CD4-positive, alpha-beta T cell (primary cell): ENCODE results near the gene WFIKKN1. TPM values are rescaled to one million over a fixed set of nuclear protein-coding genes. Genes with fewer than 3 reads are reported as not detected.

Source experiments
- ATAC-seq: fragments of 200-7000 bp; cut with Tn5 transposase; one replicate; pipeline ENCODE4 v1.10.0; 2022; ENCODE audit warnings: mild to moderate bottlenecking; ENCODE audit not compliant: poor library complexity
- CTCF ChIA-PET: fragments of 350-600 bp; sonication (Branson Sonifier 250); formaldehyde crosslinking; loops from one replicate; lab custom pipeline; 2021; ENCODE audit warnings: antibody characterized with exemption, inconsistent platforms; lab: Charles Lee
- POLR2A ChIA-PET: fragments of 350-600 bp; sonication (Branson Sonifier 250); formaldehyde crosslinking; loops from one replicate; lab custom pipeline; 2021; ENCODE audit warnings: antibody characterized with exemption, inconsistent platforms; lab: Charles Lee
- DNase-seq, 14 experiments: peaks; one replicate each; pipeline ENCODE4 v3.0.0-alpha.2; 2013 to 2020; ENCODE audit warnings: mixed read lengths in 2 of 14
- H3K27ac ChIP-seq, 2 donors: one replicate each; pipeline versions ENCODE4 v1.5.1 to v1.7.0; 2013; ENCODE audit warnings: low read length in 2 of 2, low read depth in 1 of 2, mild to moderate bottlenecking in 1 of 2
- H3K27me3 ChIP-seq, 2 experiments: 1 replicate in 1 of 2; 2 replicates in 1 of 2; pipeline versions ENCODE4 v1.6.1 to v1.7.0; 2013; ENCODE audit warnings: low read length in 2 of 2, control low read depth in 1 of 2, mild to moderate bottlenecking in 1 of 2, moderate library complexity in 1 of 2; ENCODE audit not compliant: insufficient read depth in 2 of 2, control insufficient read depth in 1 of 2
- H3K36me3 ChIP-seq: one replicate; pipeline ENCODE4 v1.6.1; 2013; ENCODE audit warnings: low read length, control low read depth; ENCODE audit not compliant: insufficient read depth
- H3K4me1 ChIP-seq: one replicate; pipeline ENCODE4 v1.6.1; 2013; ENCODE audit warnings: low read length, control low read depth; ENCODE audit not compliant: insufficient read depth
- H3K4me3 ChIP-seq: one replicate; pipeline ENCODE4 v1.5.1; 2013; ENCODE audit warnings: mild to moderate bottlenecking, low read length, moderate library complexity
- H3K9me3 ChIP-seq, 2 experiments: 1 replicate in 1 of 2; 2 replicates in 1 of 2; pipeline versions ENCODE4 v1.6.1 to v1.7.0; 2013; ENCODE audit warnings: low read length in 2 of 2, mild to moderate bottlenecking in 2 of 2, control low read depth in 1 of 2, moderate library complexity in 1 of 2; ENCODE audit not compliant: control insufficient read depth in 1 of 2, insufficient read depth in 1 of 2
- H3K27ac Mint-ChIP-seq: one replicate; pipeline ENCODE4 v1.8.0; 2020; ENCODE audit warnings: mixed read lengths
- H3K27me3 Mint-ChIP-seq: one replicate; pipeline ENCODE4 v1.8.0; 2021; ENCODE audit warnings: mixed read lengths
- H3K36me3 Mint-ChIP-seq: one replicate; pipeline ENCODE4 v1.8.0; 2021; ENCODE audit warnings: low read depth, mixed read lengths
- H3K4me1 Mint-ChIP-seq: one replicate; pipeline ENCODE4 v1.8.0; 2021; ENCODE audit warnings: low read depth, mixed read lengths
- H3K4me3 Mint-ChIP-seq: one replicate; pipeline ENCODE4 v1.8.0; 2020; ENCODE audit warnings: mild to moderate bottlenecking, mixed read lengths
- H3K9me3 Mint-ChIP-seq: one replicate; pipeline ENCODE4 v1.8.0; 2020; ENCODE audit warnings: mixed read lengths
- CTCF ChIP-seq: fragments of 200-600 bp; IDR thresholded peaks from one replicate; pipeline ENCODE4 v1.8.0; 2022; ENCODE audit warnings: antibody characterized with exemption, mild to moderate bottlenecking
- intact Hi-C, 2 experiments: fragments of 100-400 bp; cut with DNase I in 1 of 2; cut with micrococcal nuclease in 1 of 2; formaldehyde crosslinking; loops; one replicate each; pipeline versions ENCODE4 v1.15.1 to v1.9.0; 2023 to 2025; cut with DNase I, micrococcal nuclease
- total RNA-seq, 174 experiments: library from RNA in 2 of 174; stranded (reverse) in 2 of 174; gene quantifications; one replicate each; pipeline ENCODE4 v1.2.3 and lab custom pipeline; 2021 to 2026

Gene WFIKKN1
- total RNA-seq, 2 experiments from 2014 or later: 0.64 to 0.99 TPM

GRCh38 chr16:676913-677312, 46.1 kb downstream of the WFIKKN1 start:
- DNase-seq (peak in 9 of 14 experiments; percentile 31 to 69 (median 48)), ATAC-seq (no peak)
- Histone ChIP-seq H3K4me1 (peaks cover 50% of the 10 kb centered on the region), H3K27ac (no peak overlapping the region), H3K36me3 (peaks cover 19% of the 10 kb centered on the region), H3K27me3 (peaks cover 8 to 12% of the 10 kb centered on the region in 2 experiments), H3K4me3 (no peak overlapping the region), H3K9me3 (no peaks in the 10 kb centered on the region)
- Mint-ChIP-seq H3K9me3 (no peaks in the 10 kb centered on the region), H3K4me1 (peaks cover 21% of the 10 kb centered on the region), H3K27ac (peak overlapping the region; percentile 74), H3K27me3 (no peaks in the 10 kb centered on the region), H3K4me3 (peak overlapping the region; percentile 56), H3K36me3 (peaks cover 20% of the 10 kb centered on the region)
- TF ChIP-seq CTCF: no peak
- ChIA-PET CTCF (no interaction called here), POLR2A (interaction anchor here (1.4 kb wide), 1 partner anchor 13 kb away, joined by 4 read pairs; no protein-coding TSS in a partner anchor)
- intact Hi-C loops: no loop called here

DNA sequence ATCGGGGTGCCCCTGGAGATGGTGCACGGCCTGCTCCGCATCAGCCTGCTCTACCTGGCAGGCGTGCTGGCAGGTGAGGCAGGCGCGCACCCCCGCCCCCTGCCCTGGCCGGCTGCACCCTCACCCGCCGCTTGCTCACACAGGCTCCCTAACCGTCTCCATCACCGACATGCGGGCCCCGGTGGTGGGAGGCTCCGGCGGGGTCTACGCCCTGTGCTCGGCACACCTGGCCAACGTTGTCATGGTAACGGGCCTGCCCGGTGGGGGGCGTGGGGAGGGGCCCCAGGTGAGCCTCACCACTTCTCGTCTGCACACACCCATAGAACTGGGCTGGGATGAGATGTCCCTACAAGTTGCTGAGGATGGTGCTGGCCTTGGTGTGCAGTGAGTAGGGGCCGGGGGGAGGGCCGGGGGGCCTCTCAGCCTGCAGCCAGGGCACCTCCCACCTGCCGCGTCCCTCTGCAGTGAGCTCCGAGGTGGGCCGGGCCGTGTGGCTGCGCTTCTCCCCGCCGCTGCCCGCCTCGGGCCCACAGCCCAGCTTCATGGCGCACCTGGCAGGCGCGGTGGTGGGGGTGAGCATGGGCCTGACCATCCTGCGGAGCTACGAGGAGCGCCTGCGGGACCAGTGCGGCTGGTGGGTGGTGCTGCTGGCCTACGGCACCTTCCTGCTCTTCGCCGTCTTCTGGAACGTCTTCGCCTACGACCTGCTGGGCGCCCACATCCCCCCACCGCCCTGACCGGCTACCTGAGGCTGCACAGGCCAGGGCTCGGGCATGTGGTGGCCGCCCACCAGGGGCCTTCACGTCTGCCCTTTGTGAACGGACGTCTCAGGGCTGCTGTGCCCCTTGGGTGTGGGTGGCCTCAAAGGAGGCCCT, 46.8 kb downstream of the WFIKKN1 start:
- H3K4me1 ChIP-seq: peaks cover 56% of the 10 kb centered on the region
- Mint-ChIP-seq H3K27ac (peak overlapping the region; percentile 74), H3K27me3 (no peaks in the 10 kb centered on the region), H3K4me3 (peak overlapping the region; percentile 56), H3K9me3 (no peaks in the 10 kb centered on the region), H3K36me3 (peaks cover 23% of the 10 kb centered on the region), H3K4me1 (peaks cover 23% of the 10 kb centered on the region)
- no peak overlapping the region for H3K27ac ChIP-seq
- H3K36me3 ChIP-seq: peaks cover 19% of the 10 kb centered on the region
- no peak for TF ChIP-seq CTCF
- H3K27me3 ChIP-seq: peaks cover 8 to 12% of the 10 kb centered on the region in 2 experiments
- intact Hi-C loops: no loop called here
- no peaks in the 10 kb centered on the region for H3K9me3 ChIP-seq
- H3K4me3 ChIP-seq: no peak overlapping the region
- ChIA-PET POLR2A (interaction anchor here (1.4 to 4.8 kb wide), 2 partner anchors 12 to 17 kb away, joined by 4 to 55 read pairs; no protein-coding TSS in a partner anchor), CTCF (no interaction called here)
- DNase-seq (no peak), ATAC-seq (no peak)

GRCh38 chr16:678209-678857, 47.5 kb downstream of the WFIKKN1 start:
- CTCF ChIA-PET: interaction anchor here (1.2 kb wide), 1 partner anchor 10 kb away, joined by 3 read pairs; the partner anchor contains the start of gene RHOT2
- Histone ChIP-seq H3K4me3 (no peak overlapping the region), H3K4me1 (peaks cover 64% of the 10 kb centered on the region), H3K27me3 (peaks cover 8 to 12% of the 10 kb centered on the region in 2 experiments), H3K36me3 (peaks cover 18% of the 10 kb centered on the region), H3K27ac (no peak overlapping the region), H3K9me3 (no peaks in the 10 kb centered on the region)
- ATAC-seq (no peak), DNase-seq (no peak)
- no peaks in the 10 kb centered on the region for H3K9me3 Mint-ChIP-seq
- peaks cover 26% of the 10 kb centered on the region for H3K4me1 Mint-ChIP-seq
- POLR2A ChIA-PET: interaction anchor here (1.3 to 4.8 kb wide), 4 partner anchors 10 to 42 kb away, joined by 3 to 55 read pairs (median 21); partner anchors contain the start of genes RHOT2 and WDR24
- H3K27me3 Mint-ChIP-seq: no peaks in the 10 kb centered on the region
- no peak for TF ChIP-seq CTCF
- intact Hi-C loops: no loop called here
- H3K27ac Mint-ChIP-seq: peak overlapping the region; percentile 64
- H3K36me3 Mint-ChIP-seq: peaks cover 23% of the 10 kb centered on the region
- H3K4me3 Mint-ChIP-seq: peak overlapping the region; percentile 87
